ENCODE data around the gene CFAP58.

DNA sequence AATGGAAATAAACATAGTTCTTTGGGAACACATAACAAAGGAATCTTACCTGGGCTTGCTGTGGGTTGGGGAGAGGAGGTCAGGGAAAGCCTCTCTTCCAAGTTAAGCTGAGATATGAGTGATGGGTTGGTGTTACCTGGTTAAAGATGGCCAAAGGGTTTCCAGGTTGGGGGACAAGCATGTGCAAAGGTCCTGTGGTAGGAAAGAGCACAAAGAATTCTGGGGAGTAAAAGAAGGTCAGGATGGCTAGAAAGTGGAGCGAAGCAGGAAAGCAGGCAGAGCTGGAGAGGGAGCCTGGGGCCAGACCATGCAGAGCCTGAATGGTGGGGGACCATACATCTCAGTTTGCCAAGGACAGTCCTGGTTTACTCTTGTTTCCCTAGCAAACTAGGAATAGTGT, 133.2 kb downstream of the CFAP58 start:
- TF ChIP-seq, protein P1, sequence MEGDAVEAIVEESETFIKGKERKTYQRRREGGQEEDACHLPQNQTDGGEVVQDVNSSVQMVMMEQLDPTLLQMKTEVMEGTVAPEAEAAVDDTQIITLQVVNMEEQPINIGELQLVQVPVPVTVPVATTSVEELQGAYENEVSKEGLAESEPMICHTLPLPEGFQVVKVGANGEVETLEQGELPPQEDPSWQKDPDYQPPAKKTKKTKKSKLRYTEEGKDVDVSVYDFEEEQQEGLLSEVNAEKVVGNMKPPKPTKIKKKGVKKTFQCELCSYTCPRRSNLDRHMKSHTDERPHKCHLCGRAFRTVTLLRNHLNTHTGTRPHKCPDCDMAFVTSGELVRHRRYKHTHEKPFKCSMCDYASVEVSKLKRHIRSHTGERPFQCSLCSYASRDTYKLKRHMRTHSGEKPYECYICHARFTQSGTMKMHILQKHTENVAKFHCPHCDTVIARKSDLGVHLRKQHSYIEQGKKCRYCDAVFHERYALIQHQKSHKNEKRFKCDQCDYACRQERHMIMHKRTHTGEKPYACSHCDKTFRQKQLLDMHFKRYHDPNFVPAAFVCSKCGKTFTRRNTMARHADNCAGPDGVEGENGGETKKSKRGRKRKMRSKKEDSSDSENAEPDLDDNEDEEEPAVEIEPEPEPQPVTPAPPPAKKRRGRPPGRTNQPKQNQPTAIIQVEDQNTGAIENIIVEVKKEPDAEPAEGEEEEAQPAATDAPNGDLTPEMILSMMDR (IDR thresholded peaks at IDR 0.05) = no peak
- TF ChIP-seq POLR2A (IDR thresholded peaks at IDR 0.05) = no peak
